Suprapubic skin (tissue), 4 donors: ENCODE data around the gene ASIP.

Experiments used
- CTCF ChIP-seq, 2 donors: fragments of 200-600 bp in 1 of 2; fragments of 450-650 bp in 1 of 2; sonication (generic) in 1 of 2; IDR thresholded peaks; one replicate each; pipeline ENCODE4 v1.5.1; 2016 to 2019; ENCODE audit warnings: antibody characterized with exemption in 2 of 2, mild to moderate bottlenecking in 1 of 2, moderate library complexity in 1 of 2
- EP300 ChIP-seq: sonication (generic); formaldehyde crosslinking; IDR thresholded peaks from one replicate; pipeline ENCODE4 v1.6.1; 2017; ENCODE audit warnings: antibody characterized with exemption
- POLR2A ChIP-seq, 2 donors: fragments of 450-650 bp; IDR thresholded peaks; one replicate each; pipeline ENCODE4 v1.6.1; 2017; ENCODE audit warnings: antibody characterized with exemption in 2 of 2, mild to moderate bottlenecking in 2 of 2, moderate library complexity in 2 of 2
- POLR2AphosphoS5 ChIP-seq, 3 donors: sonication (generic); formaldehyde crosslinking; IDR thresholded peaks; one replicate each; pipeline ENCODE4 v1.6.1; 2017; ENCODE audit warnings: antibody characterized with exemption in 3 of 3

- TF ChIP-seq EP300 (no peak), CTCF (IDR thresholded peaks at IDR 0.05) (no peak), POLR2A (IDR thresholded peaks at IDR 0.05) (no peak), POLR2AphosphoS5 (IDR thresholded peaks at IDR 0.05) (no peak)
Observed at GRCh38 chr20:34301587-34302311, 60.5 kb downstream of the ASIP start.
